GM23338 (cell line): ENCODE data around the gene HES4. TPM values are rescaled to one million over a fixed set of nuclear protein-coding genes. Genes with fewer than 3 reads are reported as not detected.

ENCODE experiments used
- ATAC-seq: fragments of 200-7000 bp; cut with Tn5 transposase; 3 replicates; pipeline ENCODE4 v1.9.1; 2020
- DNase-seq: peaks from one replicate; pipeline ENCODE4 v3.0.0-alpha.2; 2015; ENCODE audit warnings: low spot score
- H2AFZ ChIP-seq: fragments of 200-600 bp; sonication (generic); 2 replicates; pipeline ENCODE4 v1.8.0; 2016; ENCODE audit warnings: antibody characterized with exemption, mild to moderate bottlenecking, moderate library complexity
- H3F3A ChIP-seq: fragments of 200-600 bp; sonication (generic); replicated peaks from 2 replicates; pipeline ENCODE4 v1.8.0; 2017; ENCODE audit warnings: antibody characterized with exemption, mixed run types, low read depth
- H3K27ac ChIP-seq: fragments of 200-600 bp; sonication (generic); 2 replicates; pipeline ENCODE4 v1.6.1; 2016; ENCODE audit warnings: low read depth
- H3K27me3 ChIP-seq: fragments of 200-600 bp; sonication (generic); 2 replicates; pipeline ENCODE4 v1.8.0; 2016; ENCODE audit warnings: mild to moderate bottlenecking, mixed run types, moderate library complexity; ENCODE audit not compliant: insufficient read depth
- H3K36me3 ChIP-seq: fragments of 200-600 bp; sonication (generic); 2 replicates; pipeline ENCODE4 v1.8.0; 2016; ENCODE audit warnings: mild to moderate bottlenecking; ENCODE audit not compliant: insufficient read depth
- H3K4me1 ChIP-seq: fragments of 200-600 bp; sonication (generic); 2 replicates; pipeline ENCODE4 v1.8.0; 2016; ENCODE audit warnings: mild to moderate bottlenecking, moderate library complexity; ENCODE audit not compliant: insufficient read depth
- H3K4me2 ChIP-seq: fragments of 200-600 bp; sonication (generic); 2 replicates; pipeline ENCODE4 v1.7.1; 2017; ENCODE audit warnings: mixed run types
- H3K4me3 ChIP-seq: fragments of 200-600 bp; sonication (generic); 2 replicates; pipeline ENCODE4 v1.6.1; 2016; ENCODE audit warnings: mixed run types
- H3K79me2 ChIP-seq: fragments of 200-600 bp; sonication (generic); replicated peaks from 2 replicates; pipeline ENCODE4 v1.8.0; 2017; ENCODE audit warnings: mild to moderate bottlenecking; ENCODE audit not compliant: insufficient read depth
- H3K9me2 ChIP-seq: fragments of 200-600 bp; sonication (generic); 2 replicates; pipeline ENCODE4 v1.8.0; 2017; ENCODE audit not compliant: insufficient read depth
- H4K20me1 ChIP-seq: fragments of 200-600 bp; sonication (generic); replicated peaks from 2 replicates; pipeline ENCODE4 v1.8.0; 2017; ENCODE audit warnings: mild to moderate bottlenecking; ENCODE audit not compliant: insufficient read depth
- H3K27ac Mint-ChIP-seq: 2 replicates; pipeline ENCODE4 v1.8.0; 2020; ENCODE audit warnings: inconsistent platforms, mild to moderate bottlenecking, moderate library complexity, mixed read lengths
- H3K27me3 Mint-ChIP-seq: 3 replicates; pipeline ENCODE4 v1.8.0; 2022; ENCODE audit warnings: low read depth, mild to moderate bottlenecking, moderate library complexity, mixed read lengths, inconsistent platforms; ENCODE audit not compliant: insufficient read depth, poor library complexity
- H3K36me3 Mint-ChIP-seq: 3 replicates; pipeline ENCODE4 v1.8.0; 2021; ENCODE audit warnings: low read depth, mild to moderate bottlenecking, inconsistent platforms, moderate library complexity, mixed read lengths
- H3K4me1 Mint-ChIP-seq: 3 replicates; pipeline ENCODE4 v1.8.0; 2020; ENCODE audit warnings: mild to moderate bottlenecking, inconsistent platforms, mixed read lengths
- H3K4me3 Mint-ChIP-seq: 3 replicates; pipeline ENCODE4 v1.8.0; 2021; ENCODE audit warnings: moderate library complexity, mild to moderate bottlenecking, inconsistent platforms, mixed read lengths
- H3K9me3 Mint-ChIP-seq: 3 replicates; pipeline ENCODE4 v1.8.0; 2020; ENCODE audit warnings: moderate library complexity, mild to moderate bottlenecking, inconsistent platforms, mixed read lengths
- CREB1 ChIP-seq: fragments of 250-450 bp; sonication (Bioruptor Pico); IDR thresholded peaks from 2 replicates; pipeline ENCODE4 v1.5.0; 2020; ENCODE audit warnings: low read depth, mild to moderate bottlenecking, moderate library complexity
- CTCF ChIP-seq, 2 experiments: fragments of 200-600 bp in 1 of 2; sonication (generic) in 1 of 2; conservative IDR thresholded peaks; 2 replicates each; pipeline versions ENCODE4 v1.5.1 to v1.6.1; 2016 to 2017; ENCODE audit warnings: antibody characterized with exemption in 2 of 2, low read depth in 2 of 2, mild to moderate bottlenecking in 2 of 2, moderate library complexity in 1 of 2
- ETS1 ChIP-seq: IDR thresholded peaks from 2 replicates; pipeline ENCODE4 v1.6.1; 2016; ENCODE audit warnings: antibody characterized with exemption
- EZH2 ChIP-seq: fragments of 200-600 bp; sonication (generic); IDR thresholded peaks from one replicate; pipeline ENCODE4 v1.8.0; 2017; ENCODE audit warnings: antibody characterized with exemption, mild to moderate bottlenecking, low read depth; ENCODE audit not compliant: unreplicated experiment
- EZH2phosphoT487 ChIP-seq: fragments of 200-600 bp; sonication (generic); IDR thresholded peaks from one replicate; pipeline ENCODE4 v1.8.1; 2018; ENCODE audit warnings: antibody characterized with exemption; ENCODE audit not compliant: unreplicated experiment
- JUNB ChIP-seq: IDR thresholded peaks from one replicate; pipeline ENCODE4 v1.6.1; 2016; ENCODE audit warnings: antibody characterized with exemption; ENCODE audit not compliant: unreplicated experiment
- POLR2AphosphoS5 ChIP-seq: IDR thresholded peaks from 2 replicates; pipeline ENCODE4 v1.6.1; 2016; ENCODE audit warnings: antibody characterized with exemption, low read depth
- STAT1 ChIP-seq: IDR thresholded peaks from one replicate; pipeline ENCODE4 v1.6.1; 2016; ENCODE audit warnings: antibody characterized with exemption; ENCODE audit not compliant: unreplicated experiment
- ZNF114 ChIP-seq: fragments of 250-450 bp; sonication (Bioruptor Pico); IDR thresholded peaks from 2 replicates; pipeline ENCODE4 v1.5.0; 2020; ENCODE audit warnings: mild to moderate bottlenecking, moderate library complexity
- ZNF331 ChIP-seq: fragments of 250-450 bp; sonication (Bioruptor Pico); IDR thresholded peaks from 2 replicates; pipeline ENCODE4 v1.5.0; 2020; ENCODE audit warnings: low read depth, mild to moderate bottlenecking, moderate library complexity
- ZNF462 ChIP-seq: fragments of 250-450 bp; sonication (Bioruptor Pico); IDR thresholded peaks from 2 replicates; pipeline ENCODE4 v1.5.0; 2020; ENCODE audit warnings: mild to moderate bottlenecking, moderate library complexity
- polyA plus RNA-seq: library from polyadenylated mRNA; unstranded; fragments of >200 nt; fragmentation: Nextera tagmentation; extraction: Ambion mirVana; gene quantifications from 2 replicates; pipeline ENCODE4 v1.2.1, GENCODE V29; 2016
- total RNA-seq: library from RNA; depleted of rRNA; stranded (reverse); fragments of >200 nt; shearing (Covaris generic); gene quantifications from 2 replicates; pipeline ENCODE4 v1.2.3, GENCODE V29; 2014

HES4 gene
- total and polyA plus RNA-seq, 2 experiments from 2014 or later = 2.3 to 6.7 TPM

GRCh38 chr1:1047407-1047806 is 47.5 kb upstream of the HES4 start (continued):
- no peak for TF ChIP-seq CTCF (conservative IDR thresholded peaks at IDR 0.05; ENCODE audit: low read depth in 2 of 2)
- TF ChIP-seq CREB1 = no peak
- TF ChIP-seq POLR2AphosphoS5 = no peak

GRCh38 chr1:1046767-1047166 is 46.9 kb upstream of the HES4 start:
- H3K36me3 Mint-ChIP-seq = peaks cover 18% of the 10 kb centered on the region
- Histone ChIP-seq H3K36me3 (no peaks in the 10 kb centered on the region; the same call in 1 of the 2 replicates), H3F3A (0 out of 2 replicates have a peak, but pooled peaks cover 2% of the 10 kb centered on the region), H2AFZ (no peak overlapping the region), H3K27me3 (no peaks in the 10 kb centered on the region), H3K4me2 (no peak overlapping the region), H3K79me2 (no peaks in the 10 kb centered on the region), H3K9me2 (no peaks in the 10 kb centered on the region), H3K4me3 (no peak overlapping the region), H3K27ac (no peak overlapping the region), H3K4me1 (no peaks in the 10 kb centered on the region), H4K20me1 (peaks cover 4% of the 10 kb centered on the region; the same call in 1 of the 2 replicates)
- H3K27ac Mint-ChIP-seq = no peak overlapping the region
- H3K27me3 Mint-ChIP-seq = peaks cover 9% of the 10 kb centered on the region
- H3K9me3 Mint-ChIP-seq = no peaks in the 10 kb centered on the region; the same call in 2 of the 3 replicates
- no peak for ATAC-seq
- DNase-seq = no peak
- no peaks in the 10 kb centered on the region for H3K4me1 Mint-ChIP-seq
- no peak overlapping the region for H3K4me3 Mint-ChIP-seq
- TF ChIP-seq ETS1 = no peak
- TF ChIP-seq EZH2phosphoT487 = no peak
- TF ChIP-seq CREB1 = no peak
- TF ChIP-seq STAT1 = no peak
- TF ChIP-seq EZH2 = no peak
- TF ChIP-seq ZNF462 = no peak
- no peak for TF ChIP-seq ZNF114 (CRISPR knock-in tag)
- no peak for TF ChIP-seq CTCF (conservative IDR thresholded peaks at IDR 0.05; ENCODE audit: low read depth in 2 of 2)
- TF ChIP-seq JUNB = no peak
- no peak for TF ChIP-seq ZNF331 (CRISPR knock-in tag)
- no peak for TF ChIP-seq POLR2AphosphoS5
